HG03025 (cell line): Measurements from ENCODE around the gene KDM5A.
"Not testable (repeated sequence)": the region's sequence is repeated elsewhere in the genome, so short reads cannot be mapped to it uniquely, and the experiment has no call there.

Source experiments
- ATAC-seq: cut with Tn5 transposase; IDR thresholded peaks from one replicate; pipeline ENCODE4 v1.9.1; 2021; ENCODE audit warnings: mild to moderate bottlenecking, moderate library complexity; ENCODE audit not compliant: unreplicated experiment, low FRiP score

The KDM5A gene

DNA sequence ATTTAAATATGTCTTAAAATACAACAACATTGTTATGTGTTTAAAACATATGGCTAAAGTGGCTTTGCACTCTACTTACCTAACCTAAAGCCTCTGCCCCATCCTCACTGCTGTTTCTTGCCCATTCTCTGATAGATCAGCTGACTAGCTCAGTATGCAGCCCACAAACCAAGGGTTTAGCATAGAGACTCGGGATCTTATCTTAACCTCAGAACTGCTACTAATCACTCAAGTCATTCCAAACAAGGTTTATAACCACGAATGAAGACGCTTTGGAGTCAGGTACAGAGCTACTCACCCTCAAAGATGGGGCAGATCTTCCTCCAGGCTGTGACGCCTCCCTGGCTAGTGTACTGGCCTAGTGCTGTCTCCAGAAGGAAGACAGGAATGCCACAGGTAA, 145.7 kb downstream of the KDM5A start:
- ATAC-seq = no peak

GRCh38 chr12:242496-242895, 146.6 kb downstream of the KDM5A start:
- no peak for ATAC-seq

GRCh38 chr12:241266-241665, 147.9 kb downstream of the KDM5A start:
- ATAC-seq = no peak

- ATAC-seq = no peak
These were observed 148.6 kb downstream of the KDM5A start for GRCh38 chr12:240566-240965.

DNA sequence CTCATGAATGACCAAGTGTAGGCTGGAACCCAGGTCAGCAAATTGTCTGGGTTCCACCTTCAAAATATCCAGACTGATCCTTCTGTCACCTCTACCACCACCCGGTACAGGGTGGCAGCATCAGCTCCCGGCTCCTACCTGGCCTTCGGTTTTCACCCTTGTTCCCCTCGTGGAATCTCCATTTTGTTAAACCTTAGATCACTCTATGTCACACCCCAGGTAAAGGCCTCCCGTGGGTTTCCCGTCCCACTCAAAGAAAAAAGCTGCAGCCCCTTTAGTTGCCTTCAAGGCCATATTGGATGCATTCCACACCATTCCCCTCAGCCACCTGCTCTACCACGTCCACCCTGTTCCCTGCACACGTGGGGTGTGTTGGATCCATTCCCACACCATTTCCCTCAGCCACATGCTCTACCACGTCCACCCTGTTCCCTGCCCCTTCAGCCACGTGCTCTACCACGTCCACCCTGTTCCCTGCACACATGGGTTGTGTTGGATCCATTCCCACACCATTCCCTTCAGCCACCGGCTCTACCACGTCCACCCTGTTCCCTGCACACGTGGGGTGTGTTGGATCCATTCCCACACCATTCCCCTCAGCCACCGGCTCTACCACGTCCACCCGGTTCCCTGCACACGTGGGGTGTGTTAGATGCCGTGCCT, 150.3 kb downstream of the KDM5A start:
- no peak for ATAC-seq

DNA sequence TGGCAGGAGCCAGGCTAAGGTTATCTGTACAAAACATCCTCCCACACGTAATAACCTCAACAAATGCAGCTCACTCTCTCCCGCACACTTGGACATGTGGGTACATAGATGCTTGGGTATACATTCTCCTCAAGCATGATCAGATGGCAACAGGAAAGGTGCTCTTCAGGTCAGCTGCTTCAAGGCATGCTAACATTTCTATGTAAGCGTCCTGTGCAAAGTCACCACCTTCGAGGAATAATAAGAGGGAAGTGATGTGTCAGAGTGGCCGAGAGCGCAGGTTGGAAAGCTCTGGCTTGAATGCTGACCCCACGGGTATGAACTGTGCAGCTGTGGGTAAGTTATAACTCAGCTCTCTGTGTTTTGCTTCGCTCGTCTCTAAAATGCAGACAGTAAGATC, 151.0 kb downstream of the KDM5A start:
- ATAC-seq = no peak

DNA sequence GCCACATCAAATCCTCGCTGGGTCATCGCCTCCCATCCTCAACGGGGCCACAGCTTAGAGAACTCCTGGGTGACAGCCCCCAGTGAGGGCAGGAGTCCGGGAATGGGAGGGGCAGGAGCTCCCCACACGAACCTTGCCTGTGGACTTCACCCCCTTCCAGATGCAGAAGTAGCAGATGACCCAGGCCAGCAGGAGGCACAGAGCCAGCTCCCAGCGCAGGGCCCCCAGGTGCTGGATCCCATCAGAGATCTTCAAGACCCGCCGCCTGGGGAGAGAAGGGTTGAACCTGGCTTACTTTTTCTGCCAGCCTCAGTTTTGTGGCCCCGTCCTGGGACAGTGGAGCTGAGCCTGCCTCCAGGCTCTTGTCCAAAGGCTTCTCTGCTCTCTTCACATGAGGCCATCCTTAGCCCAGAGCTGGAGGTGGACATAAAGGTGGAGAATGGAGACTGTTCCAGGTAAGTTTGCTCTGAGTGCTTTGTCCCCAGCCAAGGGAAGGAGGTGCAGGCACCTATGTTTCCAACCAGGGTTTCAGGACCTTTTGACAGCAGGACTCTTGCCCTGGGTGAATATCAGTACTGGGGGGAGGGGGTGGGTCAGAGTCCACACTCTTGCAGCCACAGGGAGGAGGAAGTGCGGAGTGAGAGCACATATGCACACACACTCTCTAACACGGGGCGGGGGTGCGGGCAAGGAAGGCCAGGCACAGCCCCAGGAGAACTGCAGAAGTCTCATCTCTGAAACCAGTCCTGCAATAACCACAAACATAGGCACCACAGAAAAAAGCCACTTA, 151.9 kb downstream of the KDM5A start:
- no peak for ATAC-seq

DNA sequence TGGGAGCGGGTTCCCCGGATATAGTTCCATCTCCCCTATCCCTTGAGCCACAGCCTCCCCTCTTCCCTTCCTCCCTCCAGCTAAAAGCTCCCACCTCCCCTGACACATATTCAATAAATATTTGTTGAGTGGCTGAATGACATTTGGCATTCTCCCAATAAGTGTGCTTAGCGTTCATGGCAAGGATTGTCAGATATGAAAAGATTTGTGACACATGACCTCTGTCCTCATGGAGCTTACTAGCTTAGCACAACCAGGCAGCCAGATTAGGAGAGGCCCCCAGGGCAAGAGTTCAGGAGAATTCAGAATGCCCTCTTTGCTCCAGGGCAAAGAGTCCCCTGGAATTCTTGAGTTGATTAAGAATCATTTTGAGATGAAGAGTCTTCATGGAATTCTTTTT, 152.7 kb downstream of the KDM5A start:
- ATAC-seq = no peak

- not testable (repeated sequence) for ATAC-seq
These were observed 153.2 kb downstream of the KDM5A start for GRCh38 chr12:235967-236366.

GRCh38 chr12:234891-235415, 154.2 kb downstream of the KDM5A start:
- ATAC-seq = no peak

GRCh38 chr12:234019-234418, 155.1 kb downstream of the KDM5A start:
- no peak for ATAC-seq

DNA sequence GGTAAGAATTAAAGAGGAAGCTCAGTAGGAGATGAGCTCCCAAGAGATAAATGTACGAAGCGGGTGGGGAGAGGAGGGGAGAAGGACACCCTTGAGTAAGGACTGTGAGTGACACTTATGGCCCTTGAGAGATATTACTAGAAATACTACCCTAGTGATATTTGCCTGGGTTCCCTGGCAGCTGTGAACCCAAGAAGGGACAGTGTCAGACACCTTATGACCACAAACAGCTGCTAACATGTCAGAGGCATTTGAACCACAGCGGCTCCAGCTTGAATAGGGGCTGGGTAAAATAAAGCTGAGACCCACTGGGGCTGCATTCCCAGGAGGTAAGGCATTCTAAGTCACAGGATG, 155.5 kb downstream of the KDM5A start:
- ATAC-seq = no peak

- no peak for ATAC-seq
These were observed 156.1 kb downstream of the KDM5A start for GRCh38 chr12:232731-233614.

- ATAC-seq = no peak
These were observed 158.0 kb downstream of the KDM5A start for GRCh38 chr12:230925-231671.
